ENCODE results near the gene CACNA2D3. TPM values are rescaled to one million over a fixed set of nuclear protein-coding genes. Genes with fewer than 3 reads are reported as not detected.

Gene CACNA2D3
- total and polyA plus RNA-seq, 5 donors, result 29.2 to 64.5 (median 42.4) TPM

DNA sequence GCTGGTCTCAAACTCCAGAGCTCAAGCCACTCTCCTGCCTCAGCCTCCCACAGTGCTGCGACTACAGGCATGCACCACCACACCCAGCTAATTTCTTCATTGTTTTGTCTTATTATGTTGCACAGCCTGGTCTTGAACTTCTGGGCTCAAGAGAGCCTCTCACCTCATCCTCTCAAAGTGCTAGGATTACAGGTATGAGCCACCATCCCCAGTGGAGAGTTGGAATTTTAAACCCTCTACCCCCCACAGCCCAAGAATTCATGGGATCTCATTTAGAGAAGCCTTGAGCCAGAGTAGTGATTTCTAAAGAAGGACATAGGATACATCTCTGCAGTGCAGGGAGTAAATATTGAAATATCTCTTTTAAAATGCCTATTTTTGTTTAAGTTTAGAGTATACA is 221.1 kb downstream of the CACNA2D3 start:
- intact Hi-C loops (cut with DNase I), result no loop called here
- no peak overlapping the region for H3K4me3 ChIP-seq (ENCODE audit: low read length)
- no peak for DNase-seq
- WGBS, result 96% methylated on average over 1 of the region's 1 CpG
- H3K9me3 ChIP-seq (ENCODE audit: control insufficient read depth, low read length), result no peaks in the 10 kb centered on the region
- H3K27me3 ChIP-seq (ENCODE audit: control insufficient read depth, insufficient read depth), result no peaks in the 10 kb centered on the region
- no peak overlapping the region for H3K27ac ChIP-seq (ENCODE audit: low read length)
- ATAC-seq, result no peak
- no peaks in the 10 kb centered on the region for H3K4me1 ChIP-seq (ENCODE audit: control insufficient read depth, insufficient read depth, low read length)

DNA sequence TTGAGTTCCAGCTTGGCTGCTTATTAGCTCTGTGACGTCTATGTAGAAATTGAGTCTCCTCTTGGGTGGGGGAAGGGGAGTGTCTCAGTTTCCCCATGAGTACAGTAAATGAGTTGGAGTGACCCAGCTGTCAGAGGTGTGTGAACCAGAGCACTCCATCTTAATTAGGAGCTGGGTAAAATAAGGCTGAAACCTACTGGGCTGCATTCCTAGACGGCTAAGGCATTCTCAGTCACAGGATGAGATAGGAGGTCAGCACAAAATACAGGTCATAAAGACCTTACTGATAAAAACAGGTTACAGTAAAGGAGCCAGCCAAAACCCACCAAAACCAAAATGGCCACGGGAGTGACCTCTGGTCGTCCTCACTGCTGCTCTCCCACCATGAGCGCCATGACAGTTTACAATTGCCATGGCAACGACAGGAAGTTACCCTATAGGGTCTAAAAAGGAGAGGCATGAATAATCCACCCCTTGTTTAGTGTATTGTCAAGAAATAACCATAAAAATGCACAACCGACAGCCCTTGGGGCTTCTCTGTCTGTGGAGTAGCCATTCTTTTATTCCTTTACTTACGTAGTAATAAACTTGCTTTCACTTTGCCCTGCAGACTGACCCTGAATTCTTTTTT is 222.4 kb downstream of the CACNA2D3 start:
- intact Hi-C loops (cut with DNase I), result no loop called here
- Histone ChIP-seq H3K27me3 (ENCODE audit: control insufficient read depth, insufficient read depth) (no peaks in the 10 kb centered on the region), H3K4me3 (ENCODE audit: low read length) (no peak overlapping the region), H3K9me3 (ENCODE audit: control insufficient read depth, low read length) (no peaks in the 10 kb centered on the region), H3K27ac (ENCODE audit: low read length) (no peak overlapping the region), H3K4me1 (ENCODE audit: control insufficient read depth, insufficient read depth, low read length) (peaks cover 3% of the 10 kb centered on the region)
- ATAC-seq (no peak), DNase-seq (no peak)
- 71% methylated on average over 8 of the region's 8 CpGs for WGBS

DNA sequence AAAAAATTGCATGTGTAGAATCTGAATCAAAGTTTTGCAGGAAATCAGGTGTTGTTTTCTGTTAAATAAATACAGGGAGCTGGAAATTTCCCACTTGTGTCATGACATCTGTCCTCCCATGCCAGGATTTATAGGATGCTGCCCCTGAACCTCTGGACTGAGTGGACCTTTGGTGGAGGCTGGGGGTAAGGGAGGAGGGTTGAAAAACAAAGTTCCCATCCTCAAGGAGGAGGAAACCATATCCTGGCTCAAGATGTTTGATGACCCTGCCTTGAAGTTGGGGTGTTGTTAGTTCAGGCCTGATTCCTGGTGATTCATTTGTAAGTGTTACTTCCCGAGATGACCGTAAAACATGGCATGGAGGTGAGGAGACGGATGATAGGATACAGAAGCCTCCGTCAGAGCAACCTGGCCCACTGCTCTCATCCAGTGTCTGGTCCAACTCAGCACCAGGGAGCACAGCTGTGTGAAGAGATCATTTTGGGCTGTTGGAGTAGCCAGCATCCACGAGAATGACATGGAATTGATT is 223.6 kb downstream of the CACNA2D3 start:
- no peak overlapping the region for H3K4me3 ChIP-seq (ENCODE audit: low read length)
- DNase-seq, result no peak
- intact Hi-C loops (cut with DNase I), result no loop called here
- H3K27ac ChIP-seq (ENCODE audit: low read length), result no peak overlapping the region
- no peaks in the 10 kb centered on the region for H3K27me3 ChIP-seq (ENCODE audit: control insufficient read depth, insufficient read depth)
- no peak for ATAC-seq
- 79% methylated on average over 5 of the region's 5 CpGs for WGBS
- H3K9me3 ChIP-seq (ENCODE audit: control insufficient read depth, low read length), result no peaks in the 10 kb centered on the region
- H3K4me1 ChIP-seq (ENCODE audit: control insufficient read depth, insufficient read depth, low read length), result peaks cover 3% of the 10 kb centered on the region

DNA sequence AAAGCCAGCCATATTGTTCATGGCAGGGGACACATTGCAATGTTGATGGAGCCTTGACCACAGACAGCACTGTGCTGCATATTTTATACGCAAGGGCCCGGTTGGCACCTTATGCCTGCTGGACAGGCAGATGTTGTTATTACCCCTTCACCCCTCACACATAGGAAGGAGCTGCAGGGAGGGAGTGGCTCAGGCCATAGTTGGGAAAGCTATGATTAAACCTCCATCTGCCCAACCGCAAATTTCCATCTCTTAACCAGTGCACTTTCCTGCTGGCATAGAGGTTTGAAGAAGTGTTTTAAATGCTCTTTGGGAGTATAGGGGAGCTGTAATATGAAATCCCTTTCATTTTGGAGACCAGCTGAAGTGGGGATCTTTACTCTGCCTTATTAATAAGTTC is 224.7 kb downstream of the CACNA2D3 start:
- H3K4me3 ChIP-seq (ENCODE audit: low read length), result no peak overlapping the region
- WGBS, result 89% methylated on average over 3 of the region's 3 CpGs
- peaks cover 3% of the 10 kb centered on the region for H3K4me1 ChIP-seq (ENCODE audit: control insufficient read depth, insufficient read depth, low read length)
- no peaks in the 10 kb centered on the region for H3K9me3 ChIP-seq (ENCODE audit: control insufficient read depth, low read length)
- intact Hi-C loops (cut with DNase I), result no loop called here
- no peak for ATAC-seq
- no peak overlapping the region for H3K27ac ChIP-seq (ENCODE audit: low read length)
- no peak for DNase-seq
- no peaks in the 10 kb centered on the region for H3K27me3 ChIP-seq (ENCODE audit: control insufficient read depth, insufficient read depth)

DNA sequence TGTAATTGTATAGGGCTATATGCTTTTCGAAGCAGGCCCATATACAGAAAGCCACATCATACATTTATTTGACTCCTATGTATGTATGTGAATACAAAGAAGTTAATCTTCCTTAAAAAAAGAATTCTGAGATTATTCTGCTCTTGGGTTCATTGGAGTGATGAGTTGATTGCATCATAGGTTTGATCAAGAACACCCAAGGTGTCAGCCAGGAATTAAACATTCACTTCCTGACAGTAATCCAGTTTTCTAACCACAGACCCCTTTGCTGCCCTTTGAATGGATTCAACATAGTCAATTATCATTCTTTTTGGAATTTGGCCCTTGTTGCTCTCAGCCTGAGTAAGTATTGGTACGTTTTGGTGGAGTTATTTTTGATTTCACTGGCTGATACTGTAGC is 225.6 kb downstream of the CACNA2D3 start:
- Histone ChIP-seq H3K4me3 (ENCODE audit: low read length) (no peak overlapping the region), H3K4me1 (ENCODE audit: control insufficient read depth, insufficient read depth, low read length) (peaks cover 3% of the 10 kb centered on the region), H3K9me3 (ENCODE audit: control insufficient read depth, low read length) (no peaks in the 10 kb centered on the region), H3K27me3 (ENCODE audit: control insufficient read depth, insufficient read depth) (no peaks in the 10 kb centered on the region), H3K27ac (ENCODE audit: low read length) (no peak overlapping the region)
- DNase-seq (no peak), ATAC-seq (no peak)
- intact Hi-C loops (cut with DNase I), result no loop called here
- 51% methylated on average over 2 of the region's 2 CpGs for WGBS

DNA sequence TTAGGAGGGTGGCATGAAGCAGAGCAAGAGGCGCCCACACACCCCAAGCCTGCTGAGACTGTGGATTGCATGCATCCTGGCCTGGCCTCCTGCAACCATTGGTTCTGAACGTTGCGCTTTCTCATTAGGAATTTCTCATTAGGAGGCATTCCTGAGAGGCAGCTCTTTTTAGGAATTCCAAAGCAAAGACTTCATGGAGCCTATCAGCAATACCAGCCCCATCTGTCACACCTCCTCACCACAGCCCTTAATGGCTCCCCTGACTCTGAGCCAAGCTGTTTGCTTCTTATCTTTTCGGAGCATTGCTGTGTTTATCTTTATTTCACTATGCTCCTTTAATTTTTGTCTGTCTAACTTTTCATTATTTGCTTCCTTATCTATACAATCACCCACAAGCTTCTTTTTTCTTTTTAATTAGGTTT is 226.9 kb downstream of the CACNA2D3 start:
- Histone ChIP-seq H3K4me1 (ENCODE audit: control insufficient read depth, insufficient read depth, low read length) (peaks cover 7% of the 10 kb centered on the region), H3K27ac (ENCODE audit: low read length) (no peak overlapping the region), H3K4me3 (ENCODE audit: low read length) (no peak overlapping the region), H3K9me3 (ENCODE audit: control insufficient read depth, low read length) (no peaks in the 10 kb centered on the region), H3K27me3 (ENCODE audit: control insufficient read depth, insufficient read depth) (no peaks in the 10 kb centered on the region)
- ATAC-seq (peak in 1 of 2 donors; percentile 17), DNase-seq (no peak)
- intact Hi-C loops (cut with DNase I), result no loop called here
- WGBS, result 39% methylated on average over 4 of the region's 4 CpGs

DNA sequence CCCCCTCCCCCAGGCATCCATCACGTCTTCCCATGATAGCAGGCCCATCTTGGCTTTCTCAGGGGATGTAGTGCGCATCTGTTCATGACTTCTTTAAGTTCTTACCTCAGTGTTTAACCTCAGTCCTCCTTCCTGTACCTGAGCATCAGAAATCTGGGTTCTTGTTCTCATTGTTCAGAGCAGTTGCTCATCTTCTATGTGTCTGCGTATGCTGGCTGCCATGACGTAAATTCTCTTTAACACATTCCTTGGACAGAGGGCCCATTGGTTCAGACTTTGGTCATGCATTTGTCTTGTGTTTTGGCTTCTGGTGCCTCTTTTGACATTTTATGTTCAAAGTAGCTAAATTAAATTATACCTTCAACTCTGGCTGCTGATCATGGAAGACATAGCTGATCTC is 227.3 kb downstream of the CACNA2D3 start:
- peaks cover 7% of the 10 kb centered on the region for H3K4me1 ChIP-seq (ENCODE audit: control insufficient read depth, insufficient read depth, low read length)
- intact Hi-C loops (cut with DNase I), result no loop called here
- H3K27me3 ChIP-seq (ENCODE audit: control insufficient read depth, insufficient read depth), result no peaks in the 10 kb centered on the region
- no peaks in the 10 kb centered on the region for H3K9me3 ChIP-seq (ENCODE audit: control insufficient read depth, low read length)
- no peak overlapping the region for H3K4me3 ChIP-seq (ENCODE audit: low read length)
- H3K27ac ChIP-seq (ENCODE audit: low read length), result no peak overlapping the region
- ATAC-seq (no peak), DNase-seq (no peak)
- WGBS, result 61% methylated on average over 4 of the region's 4 CpGs

DNA sequence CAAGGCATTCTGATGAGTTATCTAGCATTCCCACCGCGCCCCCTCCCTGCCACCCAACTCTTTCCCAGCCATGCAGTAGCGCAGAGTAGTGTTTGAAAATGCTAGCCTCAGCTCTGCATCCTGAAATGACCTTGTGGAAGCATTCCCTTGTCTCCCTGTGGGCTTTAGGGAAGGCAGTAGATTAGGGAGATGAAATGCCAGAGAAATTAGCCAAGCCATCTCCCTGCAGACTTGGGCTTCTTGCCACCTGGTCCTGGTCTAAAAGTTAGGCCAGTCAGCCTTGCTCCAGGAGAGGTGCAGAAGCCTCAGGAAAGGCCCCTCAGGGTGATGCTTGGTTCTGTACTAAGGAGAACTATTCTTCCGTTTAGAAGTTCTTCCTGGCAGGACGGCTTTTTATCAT is 231.2 kb downstream of the CACNA2D3 start:
- no peak overlapping the region for H3K27ac ChIP-seq (ENCODE audit: low read length)
- H3K9me3 ChIP-seq (ENCODE audit: control insufficient read depth, low read length), result no peaks in the 10 kb centered on the region
- intact Hi-C loops (cut with DNase I), result no loop called here
- DNase-seq (peak; percentile 30 to 74 (median 63)), ATAC-seq (peak; percentile 33 to 69)
- H3K4me1 ChIP-seq (ENCODE audit: control insufficient read depth, insufficient read depth, low read length), result peaks cover 16% of the 10 kb centered on the region
- no peak overlapping the region for H3K4me3 ChIP-seq (ENCODE audit: low read length)
- 32% methylated on average over 5 of the region's 5 CpGs for WGBS
- no peaks in the 10 kb centered on the region for H3K27me3 ChIP-seq (ENCODE audit: control insufficient read depth, insufficient read depth)

DNA sequence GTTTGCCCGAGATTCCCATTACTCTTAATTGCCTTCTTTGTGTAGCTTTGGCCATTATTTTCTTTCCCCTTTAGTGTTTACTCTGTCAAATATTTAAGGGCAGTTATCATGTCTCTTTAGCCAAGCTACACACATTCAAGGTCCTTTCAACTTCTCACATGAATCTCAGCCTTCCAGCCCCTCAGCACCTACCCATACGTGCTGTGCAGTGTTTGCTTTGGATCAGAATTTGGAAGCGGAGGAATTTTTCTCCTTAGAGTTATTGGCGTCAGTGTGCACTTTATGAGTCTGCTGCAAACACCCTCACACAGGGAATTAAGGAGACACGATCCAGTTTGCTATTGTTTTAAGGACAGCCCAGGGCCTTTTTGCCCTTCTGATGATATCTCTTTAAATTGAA is 231.6 kb downstream of the CACNA2D3 start:
- whole genome bisulfite sequencing, result 21% methylated on average over 5 of the region's 5 CpGs
- Histone ChIP-seq H3K27me3 (ENCODE audit: control insufficient read depth, insufficient read depth) (no peaks in the 10 kb centered on the region), H3K27ac (ENCODE audit: low read length) (peak overlapping the region; percentile 28), H3K4me3 (ENCODE audit: low read length) (no peak overlapping the region), H3K4me1 (ENCODE audit: control insufficient read depth, insufficient read depth, low read length) (peaks cover 14% of the 10 kb centered on the region), H3K9me3 (ENCODE audit: control insufficient read depth, low read length) (no peaks in the 10 kb centered on the region)
- intact Hi-C loops (cut with DNase I), result no loop called here
- no peak for DNase-seq
- ATAC-seq, result peak; percentile 48 to 66

DNA sequence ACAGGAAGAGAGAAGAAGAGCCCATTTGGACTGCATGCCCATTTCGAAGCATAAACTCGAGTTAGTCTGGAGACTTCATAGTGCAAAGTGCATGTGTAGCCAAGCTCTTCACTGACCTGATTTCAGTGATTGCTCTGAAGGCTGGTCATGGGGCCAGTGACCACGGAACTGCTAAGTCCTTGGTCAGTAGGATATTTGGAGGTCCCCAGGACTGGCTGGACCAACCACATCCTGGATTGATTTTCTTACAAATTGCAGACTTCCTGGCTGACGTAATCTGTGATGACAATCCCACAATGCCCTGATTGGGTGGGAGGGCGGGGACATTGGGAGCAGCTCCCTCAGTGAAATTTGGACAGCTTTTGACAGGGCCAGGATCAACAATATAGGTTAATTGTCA is 233.4 kb downstream of the CACNA2D3 start:
- ATAC-seq (no peak), DNase-seq (no peak)
- H3K9me3 ChIP-seq (ENCODE audit: control insufficient read depth, low read length), result no peaks in the 10 kb centered on the region
- 70% methylated on average over 5 of the region's 5 CpGs for WGBS
- H3K27ac ChIP-seq (ENCODE audit: low read length), result peak overlapping the region; percentile 42
- peaks cover 15% of the 10 kb centered on the region for H3K4me1 ChIP-seq (ENCODE audit: control insufficient read depth, insufficient read depth, low read length)
- no peak overlapping the region for H3K4me3 ChIP-seq (ENCODE audit: low read length)
- intact Hi-C loops (cut with DNase I), result no loop called here
- no peaks in the 10 kb centered on the region for H3K27me3 ChIP-seq (ENCODE audit: control insufficient read depth, insufficient read depth)

DNA sequence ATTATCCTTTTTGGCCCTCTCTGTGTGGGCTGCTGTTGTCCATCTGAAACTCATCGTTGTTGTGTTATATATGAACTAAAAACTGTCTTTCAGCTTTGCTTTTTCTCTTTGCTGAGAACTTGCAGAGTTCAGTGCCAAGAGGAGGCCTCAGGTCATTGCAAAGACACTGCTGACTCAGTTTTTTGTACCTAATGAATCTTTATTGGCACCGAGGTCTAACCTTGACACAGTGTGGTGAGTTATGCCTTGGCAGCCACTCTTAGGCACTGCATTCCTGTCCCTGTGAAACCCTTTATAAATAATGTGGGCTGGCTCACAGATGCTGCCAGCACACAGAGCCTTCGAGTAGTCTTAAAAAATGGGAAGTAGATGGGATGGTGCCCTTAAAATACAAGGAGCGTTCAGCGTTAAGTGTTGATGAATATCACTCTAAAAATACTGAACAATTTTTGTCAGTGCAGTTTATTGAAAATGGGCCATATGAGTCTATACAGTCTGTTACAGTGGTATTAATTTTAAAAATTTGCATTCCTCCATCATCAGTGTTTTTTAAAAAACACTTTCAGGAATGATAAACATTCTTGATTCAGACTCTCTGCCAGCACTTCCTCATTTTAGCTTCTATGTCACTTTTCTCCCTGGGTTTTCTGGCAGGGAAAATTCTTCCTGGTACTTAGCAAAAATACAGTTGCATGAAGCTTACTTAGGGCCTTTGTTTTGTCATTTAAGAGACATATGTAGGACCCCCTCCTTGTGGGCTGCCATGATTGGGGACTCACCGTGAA is 234.1 kb downstream of the CACNA2D3 start:
- no peak overlapping the region for H3K4me3 ChIP-seq (ENCODE audit: low read length)
- intact Hi-C loops (cut with DNase I), result no loop called here
- no peaks in the 10 kb centered on the region for H3K27me3 ChIP-seq (ENCODE audit: control insufficient read depth, insufficient read depth)
- ATAC-seq (peak; percentile 73), DNase-seq (peak; percentile 42 to 60 (median 59))
- no peaks in the 10 kb centered on the region for H3K9me3 ChIP-seq (ENCODE audit: control insufficient read depth, low read length)
- H3K27ac ChIP-seq (ENCODE audit: low read length), result peak overlapping the region; percentile 80
- H3K4me1 ChIP-seq (ENCODE audit: control insufficient read depth, insufficient read depth, low read length), result peaks cover 15% of the 10 kb centered on the region
- 34% methylated on average over 6 of the region's 6 CpGs for WGBS
